Hematopoietic multipotent progenitor cell (in vitro differentiated cells): Measurements from ENCODE around the gene SVEP1. TPM values are rescaled to one million over a fixed set of nuclear protein-coding genes. Genes with fewer than 3 reads are reported as not detected.
"Not testable (repeated sequence)": the region's sequence is repeated elsewhere in the genome, so short reads cannot be mapped to it uniquely, and the experiment has no call there.

Experiments
- DNase-seq, 3 donors: peaks; one replicate each; pipeline ENCODE4 v3.0.0-alpha.2; 2011 to 2015; ENCODE audit warnings: low read depth in 2 of 3, low spot score in 2 of 3
- total RNA-seq: library from RNA; depleted of rRNA; stranded (reverse); fragments of >200 nt; gene quantifications from one replicate; pipeline ENCODE4 v1.2.3, GENCODE V29; 2012

SVEP1 gene
- total RNA-seq, 1 donor = under 0.01 TPM

- no peak for DNase-seq
Observed at GRCh38 chr9:110383491-110383890, 196.1 kb downstream of the SVEP1 start.

GRCh38 chr9:110382731-110383130 lies 196.8 kb downstream of the SVEP1 start:
- DNase-seq = no peak

- peak in 2 of 3 donors; percentile 21 to 48 for DNase-seq
Observed at GRCh38 chr9:110371411-110372007, 208.0 kb downstream of the SVEP1 start.

GRCh38 chr9:110370315-110370714 lies 209.2 kb downstream of the SVEP1 start:
- no peak for DNase-seq

GRCh38 chr9:110364451-110364850 lies 215.1 kb downstream of the SVEP1 start:
- DNase-seq = no peak

- not testable (repeated sequence) for DNase-seq
Observed at GRCh38 chr9:110358992-110359391, 220.5 kb downstream of the SVEP1 start.

GRCh38 chr9:110357505-110357904 lies 222.0 kb downstream of the SVEP1 start:
- no peak for DNase-seq

- no peak for DNase-seq
Observed at GRCh38 chr9:110356639-110357395, 222.7 kb downstream of the SVEP1 start.

- no peak for DNase-seq
Observed at GRCh38 chr9:110355911-110356310, 223.6 kb downstream of the SVEP1 start.

- DNase-seq = no peak
Observed at GRCh38 chr9:110351009-110351467, 228.5 kb downstream of the SVEP1 start.

GRCh38 chr9:110346325-110346724 lies 233.2 kb downstream of the SVEP1 start:
- DNase-seq = no peak

- DNase-seq = no peak
Observed at GRCh38 chr9:110344821-110345220, 234.7 kb downstream of the SVEP1 start.

GRCh38 chr9:110343551-110343950 lies 236.0 kb downstream of the SVEP1 start:
- DNase-seq = no peak

GRCh38 chr9:110340306-110340705 lies 239.2 kb downstream of the SVEP1 start:
- DNase-seq = peak in 1 of 3 donors; percentile 12

- DNase-seq = no peak
Observed at GRCh38 chr9:110338143-110338542, 241.4 kb downstream of the SVEP1 start.

GRCh38 chr9:110337727-110338126 lies 241.8 kb downstream of the SVEP1 start, which contains the start of gene TXNDC8:
TXNDC8 (minus strand) TSS chr9:110337863.
- no peak for DNase-seq

- DNase-seq = no peak
Observed at GRCh38 chr9:110336363-110336762, 243.2 kb downstream of the SVEP1 start.

GRCh38 chr9:110334871-110335270 lies 244.7 kb downstream of the SVEP1 start:
- no peak for DNase-seq

GRCh38 chr9:110334183-110334582 lies 245.4 kb downstream of the SVEP1 start:
- peak in 1 of 3 donors; percentile 40 for DNase-seq

- no peak for DNase-seq
Observed at GRCh38 chr9:110332766-110333165, 246.8 kb downstream of the SVEP1 start.

GRCh38 chr9:110330484-110331105 lies 248.9 kb downstream of the SVEP1 start:
- no peak for DNase-seq
